Stimulated activated naive CD8-positive, alpha-beta T cell treated with anti-CD3 and anti-CD28 coated beads, Interleukin-15, amount 100 ng/mL, for 72 hours (primary cell): ENCODE results near the gene GABBR2.
"Not testable (repeated sequence)": the region's sequence is repeated elsewhere in the genome, so short reads cannot be mapped to it uniquely, and the experiment has no call there.

ENCODE experiments used
- ATAC-seq: fragments of 150-1000 bp; cut with Tn5 transposase; 2 replicates; pipeline ENCODE4 v1.10.0; 2021; ENCODE audit warnings: mild to moderate bottlenecking, moderate library complexity
- DNase-seq, 2 donors: peaks; one replicate each; pipeline ENCODE4 v3.0.0; 2021 to 2022
- H3K27ac Mint-ChIP-seq, 2 donors: one replicate each; pipeline ENCODE4 v1.8.0; 2022; ENCODE audit warnings: mild to moderate bottlenecking in 2 of 2, mixed read lengths in 2 of 2, moderate library complexity in 2 of 2
- H3K27me3 Mint-ChIP-seq: one replicate; pipeline ENCODE4 v1.8.0; 2022; ENCODE audit warnings: mixed read lengths
- H3K4me1 Mint-ChIP-seq: one replicate; pipeline ENCODE4 v1.8.0; 2022; ENCODE audit warnings: mild to moderate bottlenecking, mixed read lengths
- H3K4me3 Mint-ChIP-seq, 2 donors: one replicate each; pipeline ENCODE4 v1.8.0; 2022; ENCODE audit warnings: mild to moderate bottlenecking in 2 of 2, mixed read lengths in 2 of 2, moderate library complexity in 1 of 2
- H3K9me3 Mint-ChIP-seq, 2 donors: one replicate each; pipeline ENCODE4 v1.8.0; 2022; ENCODE audit warnings: mixed read lengths in 2 of 2

Gene GABBR2

DNA sequence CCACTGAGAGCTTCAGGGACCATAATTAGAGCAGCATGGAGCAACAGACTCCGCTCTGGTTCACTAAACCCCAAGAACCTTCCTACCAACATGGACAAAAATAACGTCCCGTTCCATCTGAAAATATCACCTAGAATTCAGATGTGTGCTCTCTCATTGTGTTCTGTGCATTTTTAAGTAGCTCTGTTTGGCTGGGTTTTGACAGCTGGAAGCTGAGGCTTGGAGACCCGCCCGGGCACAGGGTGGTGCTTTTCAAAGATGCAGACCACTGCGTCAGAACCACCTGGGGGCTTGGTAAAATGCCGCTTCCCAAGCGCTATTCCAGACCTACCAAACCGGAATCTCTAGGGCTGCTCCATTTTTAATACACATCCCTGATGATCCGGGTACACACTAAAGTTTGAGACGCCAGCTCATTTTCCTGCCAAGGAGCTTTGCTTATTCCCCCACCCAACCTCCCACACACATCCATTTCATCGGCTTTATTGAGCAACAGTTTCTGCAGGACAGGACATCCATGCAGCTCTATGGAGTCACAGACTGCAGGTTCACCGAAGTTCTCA, 104.8 kb downstream of the GABBR2 start:
- no peak for ATAC-seq
- H3K4me1 Mint-ChIP-seq, result no peaks in the 10 kb centered on the region
- no peak overlapping the region for H3K4me3 Mint-ChIP-seq

DNA sequence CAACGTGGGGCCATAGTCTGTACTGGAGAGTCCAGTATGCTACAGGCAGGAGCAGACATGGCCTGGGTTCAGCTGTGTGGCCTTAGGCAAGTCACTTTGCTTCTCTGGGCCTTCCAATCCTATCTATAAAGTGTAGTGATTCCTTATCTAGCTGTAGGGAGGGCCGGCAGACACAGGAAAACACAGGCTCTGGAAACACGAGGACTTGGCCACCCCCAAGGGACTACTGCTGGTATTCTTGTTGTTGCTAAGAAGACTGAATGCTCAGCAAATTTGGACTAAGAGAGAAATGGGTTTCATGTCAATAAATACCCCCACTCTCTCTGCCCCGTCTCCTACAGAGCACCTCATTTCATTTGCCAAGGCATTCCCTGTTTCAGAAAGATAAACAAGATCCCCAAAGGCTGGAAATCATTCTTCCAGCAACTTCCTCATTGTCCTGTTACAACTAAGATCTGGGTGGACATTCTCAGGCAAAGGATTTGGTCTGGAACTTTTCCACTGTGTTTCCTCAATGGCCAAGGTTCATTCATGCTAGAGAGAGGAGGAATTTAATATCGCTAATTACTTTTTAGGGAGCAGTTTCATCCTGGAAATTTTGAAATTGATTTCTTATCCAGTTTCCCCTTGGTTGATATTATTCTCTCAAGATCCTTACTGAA, 105.8 kb downstream of the GABBR2 start:
- Mint-ChIP-seq H3K4me1 (no peaks in the 10 kb centered on the region), H3K4me3 (no peak overlapping the region), H3K27me3 (peaks cover 25% of the 10 kb centered on the region), H3K9me3 (no peaks in the 10 kb centered on the region), H3K27ac (no peak overlapping the region)
- no peak for ATAC-seq
- DNase-seq, result no peak

More for the DNA sequence above, 104.8 kb downstream of the GABBR2 start:
- no peak for DNase-seq
- H3K27me3 Mint-ChIP-seq, result peaks cover 26% of the 10 kb centered on the region
- H3K9me3 Mint-ChIP-seq, result no peaks in the 10 kb centered on the region
- H3K27ac Mint-ChIP-seq, result no peak overlapping the region

DNA sequence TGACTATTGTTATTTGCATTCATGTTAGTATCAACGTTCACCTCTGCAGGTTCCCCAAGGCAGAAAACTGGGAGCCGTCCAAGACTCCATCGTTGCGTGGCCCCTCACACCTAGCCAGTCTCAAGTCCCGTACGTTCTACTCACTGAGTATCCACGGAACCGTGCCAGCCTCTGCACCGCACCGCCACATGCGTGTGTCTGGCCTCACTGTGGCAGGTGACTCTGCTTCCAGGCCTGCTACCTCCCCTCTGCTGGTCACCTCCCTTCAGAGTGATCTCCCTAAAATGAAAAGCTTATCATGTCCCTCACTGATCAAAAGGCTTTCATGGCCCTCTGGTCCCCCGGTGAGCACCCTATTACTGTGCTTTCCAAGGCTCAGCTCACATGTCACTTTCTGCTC, 108.1 kb downstream of the GABBR2 start:
- no peaks in the 10 kb centered on the region for H3K4me1 Mint-ChIP-seq
- no peak overlapping the region for H3K4me3 Mint-ChIP-seq

DNA sequence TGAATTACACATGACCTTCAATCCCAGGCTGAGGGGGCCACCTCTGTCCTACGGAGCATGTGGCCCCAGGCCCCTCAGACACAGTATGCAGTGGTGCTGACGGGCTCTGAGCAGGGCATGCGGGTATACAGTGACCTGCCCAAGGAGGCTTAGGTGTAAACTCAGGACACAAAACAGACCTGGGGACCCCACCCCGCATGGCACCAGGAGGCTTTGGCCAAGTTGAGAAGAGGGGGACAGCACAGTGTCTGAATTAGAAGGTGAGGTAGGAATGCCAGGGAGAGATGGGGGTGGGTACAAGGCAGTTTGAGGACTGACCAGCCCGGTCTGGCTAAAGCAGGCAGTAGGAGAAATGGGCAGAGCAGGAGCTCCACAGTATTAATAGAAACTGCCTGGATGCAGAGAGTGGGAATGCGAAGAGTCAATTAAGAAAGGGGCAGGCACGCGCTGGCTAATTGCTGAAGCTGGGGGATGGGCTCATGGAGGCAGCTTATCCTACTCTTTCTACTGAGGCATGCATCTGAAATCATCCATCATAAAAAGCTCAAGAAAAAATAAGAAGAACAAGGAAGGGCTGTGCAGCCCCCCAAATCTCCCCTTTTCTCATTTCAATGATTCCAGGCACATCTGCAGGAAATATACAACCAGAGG, 109.0 kb downstream of the GABBR2 start:
- Mint-ChIP-seq H3K9me3 (no peaks in the 10 kb centered on the region), H3K27ac (peak overlapping the region in 1 of 2 donors; percentile 32), H3K4me3 (no peak overlapping the region), H3K4me1 (no peaks in the 10 kb centered on the region), H3K27me3 (peaks cover 25% of the 10 kb centered on the region)
- DNase-seq (no peak), ATAC-seq (no peak)

More for the DNA sequence above, 108.1 kb downstream of the GABBR2 start:
- H3K27ac Mint-ChIP-seq, result no peak overlapping the region
- DNase-seq (no peak), ATAC-seq (no peak)
- H3K27me3 Mint-ChIP-seq, result peaks cover 18% of the 10 kb centered on the region
- H3K9me3 Mint-ChIP-seq, result no peaks in the 10 kb centered on the region

DNA sequence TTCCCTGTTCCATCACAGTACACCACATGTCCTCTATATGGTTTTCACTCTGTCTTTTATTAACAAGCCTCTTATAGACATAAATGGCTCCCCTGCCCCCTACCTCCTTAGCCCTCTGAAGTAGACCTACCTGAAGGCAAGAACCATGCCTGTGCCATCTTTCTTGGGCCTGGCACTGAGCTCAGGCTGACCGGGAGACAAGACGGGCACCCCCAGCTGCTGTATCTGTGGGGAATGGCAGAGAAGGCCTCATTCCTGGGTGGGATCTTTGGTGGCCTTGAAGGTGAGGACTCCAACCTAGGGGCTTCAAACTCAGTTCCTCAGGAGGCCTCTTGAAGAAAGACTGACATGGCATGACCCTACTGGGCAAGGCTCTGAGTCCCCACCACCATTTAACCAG, 109.9 kb downstream of the GABBR2 start:
- DNase-seq, result no peak
- Mint-ChIP-seq H3K27me3 (peaks cover 27% of the 10 kb centered on the region), H3K4me3 (no peak overlapping the region)

DNA sequence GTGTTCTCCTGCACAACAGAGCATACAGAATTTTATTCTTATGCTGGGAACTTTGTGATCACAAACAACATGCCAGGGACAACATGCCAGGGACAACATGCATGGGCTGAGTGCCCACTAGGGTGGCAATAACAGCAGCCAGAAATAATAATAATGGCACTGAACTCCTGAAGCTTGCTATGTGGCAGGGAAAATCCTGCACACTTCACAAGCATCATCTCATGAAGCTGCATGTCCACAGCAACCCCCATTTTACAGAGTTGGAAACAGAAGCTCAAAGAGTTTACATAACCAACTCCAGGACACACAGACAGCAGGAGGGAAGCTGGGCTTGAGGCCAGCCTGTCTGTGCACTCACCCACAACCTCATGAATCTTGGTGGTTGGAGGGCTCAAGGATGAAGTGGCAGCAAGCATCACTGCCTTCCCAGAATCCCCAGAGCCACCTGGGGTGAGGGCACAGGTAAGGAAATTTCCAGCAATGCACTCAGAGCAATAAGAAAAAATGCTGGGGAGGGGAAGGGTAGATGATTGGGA, 111.4 kb downstream of the GABBR2 start:
- no peak for ATAC-seq

More for the DNA sequence above, 109.9 kb downstream of the GABBR2 start:
- H3K9me3 Mint-ChIP-seq, result no peaks in the 10 kb centered on the region
- no peaks in the 10 kb centered on the region for H3K4me1 Mint-ChIP-seq
- H3K27ac Mint-ChIP-seq, result no peak overlapping the region
- no peak for ATAC-seq

DNA sequence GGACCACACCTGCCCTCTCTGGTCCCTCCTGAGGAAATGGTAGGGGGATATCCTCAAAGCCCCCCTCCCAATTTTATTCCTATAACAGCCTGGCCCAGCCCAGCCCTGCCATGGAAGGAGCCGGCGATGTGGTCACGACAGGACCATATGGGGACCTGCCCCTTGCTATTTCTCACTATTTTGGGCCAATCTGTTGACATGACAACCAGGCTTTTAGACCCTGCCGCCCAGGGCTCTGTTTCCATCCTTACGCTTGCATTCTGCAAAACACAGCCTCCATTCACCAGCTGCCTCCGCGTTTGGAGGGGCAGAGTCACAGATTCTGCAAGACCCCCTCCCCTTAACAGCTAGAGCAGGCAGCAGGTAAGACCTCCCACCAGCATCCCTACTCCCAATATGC, 112.2 kb downstream of the GABBR2 start:
- Mint-ChIP-seq H3K9me3 (no peaks in the 10 kb centered on the region), H3K4me3 (no peak overlapping the region), H3K27ac (no peak overlapping the region), H3K27me3 (peaks cover 28% of the 10 kb centered on the region), H3K4me1 (no peaks in the 10 kb centered on the region)
- ATAC-seq (no peak), DNase-seq (no peak)

More for the DNA sequence above, 111.4 kb downstream of the GABBR2 start:
- Mint-ChIP-seq H3K27ac (no peak overlapping the region), H3K4me1 (no peaks in the 10 kb centered on the region), H3K4me3 (no peak overlapping the region), H3K27me3 (peaks cover 27% of the 10 kb centered on the region), H3K9me3 (no peaks in the 10 kb centered on the region)
- DNase-seq, result no peak

DNA sequence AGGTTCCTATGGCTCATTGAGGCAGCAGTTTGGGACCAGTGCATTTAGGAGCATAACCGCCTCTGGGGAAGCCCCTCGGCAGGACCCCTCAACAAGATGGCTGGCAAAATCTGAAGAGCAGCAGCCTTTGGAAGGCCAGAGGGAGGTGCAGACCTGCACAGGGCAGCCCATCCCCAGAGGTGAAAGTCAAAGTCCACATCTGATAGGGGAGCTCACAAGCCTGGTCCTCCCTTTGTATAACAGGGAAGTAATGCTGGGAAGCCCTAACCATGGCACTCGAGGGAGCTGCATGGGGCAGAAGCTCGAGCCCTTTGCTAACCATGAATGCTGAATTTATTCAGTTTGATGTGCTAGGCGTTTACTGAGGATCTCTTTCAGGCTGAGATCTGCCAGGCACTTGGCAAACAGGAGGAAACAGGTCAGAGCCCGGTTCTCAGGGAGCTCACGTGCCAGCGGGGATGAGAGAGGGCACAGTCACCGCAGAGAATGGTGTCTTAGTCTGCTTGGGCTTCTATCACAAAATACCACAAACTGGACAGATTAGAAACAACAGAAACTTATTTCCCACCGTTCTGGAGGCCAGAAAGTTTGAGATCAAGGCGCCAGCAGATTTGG, 114.1 kb downstream of the GABBR2 start:
- peaks cover 0 to 7% of the 10 kb centered on the region in 2 donors for H3K9me3 Mint-ChIP-seq
- H3K4me3 Mint-ChIP-seq, result no peak overlapping the region
- DNase-seq, result no peak
- no peak for ATAC-seq
- peaks cover 28% of the 10 kb centered on the region for H3K27me3 Mint-ChIP-seq
- no peaks in the 10 kb centered on the region for H3K4me1 Mint-ChIP-seq
- H3K27ac Mint-ChIP-seq, result no peak overlapping the region

DNA sequence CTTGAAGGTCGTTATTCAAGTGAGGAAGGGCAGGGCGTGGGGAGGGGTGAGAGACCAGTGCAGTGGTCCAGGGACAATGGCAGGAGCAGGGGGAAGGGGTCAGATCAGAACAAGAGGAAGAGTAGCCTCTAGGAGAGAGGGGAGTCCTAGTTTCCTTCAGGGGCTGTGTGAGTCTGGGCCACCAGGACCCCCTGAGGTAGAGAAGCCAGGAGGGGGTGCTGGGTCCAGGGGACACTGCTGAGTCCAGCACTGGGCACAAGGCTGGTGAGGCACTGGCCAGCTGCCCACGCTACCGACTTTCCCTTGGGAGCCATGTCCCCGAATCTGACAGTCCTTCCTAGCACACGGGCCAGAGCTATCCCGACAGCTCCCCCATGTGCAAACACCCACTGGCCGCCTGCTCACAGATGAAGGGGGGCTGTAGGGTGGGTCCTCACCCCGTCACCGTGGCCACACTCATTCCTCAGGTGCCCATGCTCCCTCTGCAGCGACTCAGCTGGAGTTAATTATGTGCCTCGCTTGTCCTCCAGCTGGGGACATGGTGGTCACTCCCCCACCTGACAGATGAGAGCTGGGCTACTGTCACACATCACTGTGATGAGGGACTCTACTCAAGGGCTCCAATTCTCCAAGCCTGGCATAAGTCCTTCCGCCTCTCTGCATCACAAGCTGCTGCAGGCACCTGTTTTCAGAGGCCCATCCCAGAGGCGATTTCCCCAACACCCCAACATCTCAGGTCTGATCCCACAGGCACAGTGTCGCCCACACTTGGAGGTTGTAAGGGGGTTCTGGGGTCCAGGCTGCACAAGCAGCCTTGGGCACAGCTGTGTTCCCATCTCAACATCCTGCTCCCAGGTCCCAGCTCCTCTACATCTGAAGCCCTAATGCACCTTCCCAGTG, 115.1 kb downstream of the GABBR2 start:
- ATAC-seq (no peak), DNase-seq (no peak)
- Mint-ChIP-seq H3K4me1 (no peaks in the 10 kb centered on the region), H3K9me3 (peaks cover 0 to 7% of the 10 kb centered on the region in 2 donors), H3K27ac (peak overlapping the region in 1 of 2 donors; percentile 78), H3K27me3 (peaks cover 32% of the 10 kb centered on the region), H3K4me3 (no peak overlapping the region)

DNA sequence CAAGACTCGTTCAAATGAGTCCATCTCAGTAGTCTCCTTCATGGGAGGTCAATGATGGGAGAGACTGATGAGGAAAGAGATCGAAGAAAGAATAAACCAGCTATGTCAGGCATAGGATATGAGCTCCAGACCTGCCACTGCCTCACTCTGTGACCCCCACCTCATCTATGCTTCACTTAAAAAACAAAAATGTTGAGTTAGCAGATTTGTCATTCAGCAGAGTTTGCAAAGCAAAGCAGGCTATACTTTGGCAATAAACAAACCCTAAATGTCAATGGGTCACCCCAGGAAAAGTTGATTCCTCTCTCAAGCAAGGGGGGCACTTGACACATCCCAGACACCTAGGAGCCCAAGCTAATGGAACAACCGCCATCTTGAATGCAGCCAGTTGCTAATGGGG, 117.0 kb downstream of the GABBR2 start:
- no peaks in the 10 kb centered on the region for H3K4me1 Mint-ChIP-seq
- H3K27me3 Mint-ChIP-seq, result peaks cover 41% of the 10 kb centered on the region
- peaks cover 0 to 7% of the 10 kb centered on the region in 2 donors for H3K9me3 Mint-ChIP-seq
- DNase-seq, result no peak
- no peak overlapping the region for H3K27ac Mint-ChIP-seq
- H3K4me3 Mint-ChIP-seq, result no peak overlapping the region
- no peak for ATAC-seq

DNA sequence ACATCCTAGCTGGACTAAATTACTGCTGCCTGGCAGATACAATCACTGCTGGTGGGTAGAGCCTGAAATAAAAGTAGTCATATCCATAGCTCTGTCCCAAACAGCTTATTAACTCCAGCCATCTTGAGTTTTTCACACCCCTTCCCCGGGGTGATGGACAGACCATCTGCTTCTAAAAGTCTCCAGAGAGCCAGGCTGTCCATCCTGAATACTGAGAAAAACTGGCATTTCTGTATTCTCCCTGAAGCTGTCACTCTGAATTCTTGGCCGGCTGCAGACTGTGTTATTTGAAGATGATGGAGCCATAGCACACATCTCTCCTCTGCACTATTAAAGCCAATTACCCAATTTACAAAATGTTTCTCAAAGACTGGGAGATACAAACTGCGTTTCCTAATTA, 118.6 kb downstream of the GABBR2 start:
- Mint-ChIP-seq H3K4me3 (no peak overlapping the region), H3K27me3 (peaks cover 47% of the 10 kb centered on the region), H3K9me3 (peaks cover 0 to 7% of the 10 kb centered on the region in 2 donors), H3K4me1 (no peaks in the 10 kb centered on the region), H3K27ac (no peak overlapping the region)
- ATAC-seq (no peak), DNase-seq (no peak)

DNA sequence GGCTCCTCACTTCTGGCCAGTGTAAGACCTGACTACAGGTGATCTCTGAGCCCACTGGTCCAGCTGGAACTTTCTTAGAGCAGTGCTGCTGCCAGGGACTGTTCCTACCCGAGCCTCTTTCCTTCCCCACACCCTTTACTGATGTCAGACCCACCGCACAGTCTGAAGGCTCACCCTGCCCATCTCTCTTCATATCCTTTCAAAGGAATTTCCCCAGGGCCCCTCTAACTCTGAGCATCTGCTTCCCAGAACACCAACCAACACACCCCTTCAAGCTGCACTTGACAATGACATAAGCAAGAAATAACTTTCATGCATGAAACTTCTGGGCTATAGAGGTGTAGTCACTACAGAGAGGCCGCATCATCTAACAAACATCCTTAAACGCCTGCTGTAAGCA, 119.6 kb downstream of the GABBR2 start:
- H3K4me1 Mint-ChIP-seq, result peaks cover 3% of the 10 kb centered on the region
- H3K4me3 Mint-ChIP-seq, result no peak overlapping the region
- DNase-seq, result no peak
- peaks cover 0 to 7% of the 10 kb centered on the region in 2 donors for H3K9me3 Mint-ChIP-seq
- no peak for ATAC-seq
- peak overlapping the region in 1 of 2 donors; percentile 8 for H3K27ac Mint-ChIP-seq
- H3K27me3 Mint-ChIP-seq, result peaks cover 50% of the 10 kb centered on the region

DNA sequence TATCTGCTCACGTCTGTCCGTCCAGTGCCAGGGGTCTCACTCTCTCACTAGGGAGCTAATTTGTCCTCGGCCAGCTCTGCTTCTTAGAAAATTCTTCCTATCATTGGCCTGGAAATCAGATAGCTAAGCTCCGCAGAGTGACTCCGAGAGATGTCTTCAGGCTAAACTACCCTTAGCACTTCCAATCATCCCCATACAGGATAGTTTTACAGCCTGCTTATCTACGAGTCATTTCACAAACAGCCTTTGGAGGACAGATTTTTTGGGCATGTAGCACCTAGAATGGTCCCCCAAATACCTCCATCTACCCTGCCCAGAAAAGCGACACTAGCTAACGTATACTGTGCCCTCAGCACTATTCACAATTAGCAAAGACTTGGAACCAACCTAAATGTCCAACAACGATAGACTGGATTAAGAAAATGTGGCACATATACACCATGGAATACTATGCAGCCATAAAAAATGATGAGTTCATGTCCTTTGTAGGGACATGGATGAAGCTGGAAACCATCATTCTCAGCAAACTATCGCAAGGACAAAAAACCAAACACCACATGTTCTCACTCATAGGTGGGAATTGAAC, 123.8 kb downstream of the GABBR2 start:
- H3K4me1 Mint-ChIP-seq, DNase-seq, ATAC-seq, H3K4me3 Mint-ChIP-seq, H3K27ac Mint-ChIP-seq, H3K9me3 Mint-ChIP-seq: not testable (repeated sequence)
- H3K27me3 Mint-ChIP-seq, result peaks cover 60% of the 10 kb centered on the region

DNA sequence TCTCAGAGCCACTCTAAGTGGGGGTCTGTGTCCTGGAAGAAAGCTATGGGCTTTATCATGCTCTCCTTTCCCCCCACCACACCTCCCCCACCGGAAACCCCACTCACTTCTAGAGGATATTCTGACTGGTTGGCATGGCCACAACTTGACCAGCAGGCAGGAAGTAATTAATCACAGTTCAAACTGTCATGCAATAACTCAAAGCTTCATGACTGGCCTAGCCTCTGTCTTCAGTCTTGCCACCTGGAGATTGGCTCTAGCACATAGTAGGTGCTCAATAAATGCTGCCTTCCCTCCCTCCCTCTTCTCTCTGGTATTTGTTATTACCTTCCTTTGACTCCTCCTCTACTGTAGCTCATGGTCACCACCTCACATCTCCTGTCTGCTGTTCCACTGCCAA, 124.7 kb downstream of the GABBR2 start:
- Mint-ChIP-seq H3K27ac (no peak overlapping the region), H3K4me1 (peaks cover 8% of the 10 kb centered on the region), H3K4me3 (no peak overlapping the region), H3K27me3 (peaks cover 65% of the 10 kb centered on the region), H3K9me3 (no peaks in the 10 kb centered on the region)
- ATAC-seq (peak; percentile 90), DNase-seq (peak in 1 of 2 donors; percentile 42)

DNA sequence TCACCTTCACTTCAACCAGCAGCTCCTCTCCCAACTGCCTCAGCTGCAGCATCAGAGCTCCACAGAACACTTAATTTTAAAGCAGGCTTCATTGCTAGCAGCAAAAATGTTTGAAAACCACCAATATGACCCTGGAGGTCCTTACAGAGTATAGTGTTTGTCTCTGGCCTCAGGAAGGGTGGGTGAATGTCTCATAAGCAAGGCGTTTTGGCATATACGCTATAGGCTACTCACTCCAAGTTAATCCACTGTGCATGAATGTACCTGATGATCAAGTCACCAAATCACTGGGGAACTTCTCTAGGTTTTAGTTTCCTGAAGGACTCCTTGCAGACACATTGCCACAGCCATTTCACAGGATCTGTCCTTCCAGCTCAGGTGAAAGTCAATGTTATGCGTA, 125.3 kb downstream of the GABBR2 start:
- Mint-ChIP-seq H3K27me3 (peaks cover 67% of the 10 kb centered on the region), H3K4me3 (no peak overlapping the region), H3K27ac (no peak overlapping the region), H3K9me3 (no peaks in the 10 kb centered on the region), H3K4me1 (peaks cover 8% of the 10 kb centered on the region)
- ATAC-seq (no peak), DNase-seq (no peak)
